ENCODE data around the gene BPIFB3.

DNA sequence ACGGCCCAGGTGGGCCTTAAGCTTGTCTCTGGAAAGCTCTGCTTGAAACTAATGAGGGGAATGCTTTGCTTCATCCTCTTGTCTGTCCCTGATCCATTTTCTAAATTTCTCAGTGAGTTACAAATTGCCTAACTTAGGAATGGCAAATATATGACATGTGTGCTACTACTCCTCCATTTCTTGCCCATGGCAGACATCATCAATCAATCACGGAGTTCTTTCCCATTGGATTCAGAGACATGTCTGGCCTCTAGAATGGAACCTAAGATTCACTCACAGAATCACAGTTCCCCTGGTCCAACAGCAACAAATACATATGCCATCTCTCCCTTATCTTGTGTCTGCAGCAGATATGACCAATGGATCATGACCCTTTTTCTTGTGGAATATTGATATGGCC, 19.1 kb downstream of the BPIFB3 start:
- TF ChIP-seq, protein P1, sequence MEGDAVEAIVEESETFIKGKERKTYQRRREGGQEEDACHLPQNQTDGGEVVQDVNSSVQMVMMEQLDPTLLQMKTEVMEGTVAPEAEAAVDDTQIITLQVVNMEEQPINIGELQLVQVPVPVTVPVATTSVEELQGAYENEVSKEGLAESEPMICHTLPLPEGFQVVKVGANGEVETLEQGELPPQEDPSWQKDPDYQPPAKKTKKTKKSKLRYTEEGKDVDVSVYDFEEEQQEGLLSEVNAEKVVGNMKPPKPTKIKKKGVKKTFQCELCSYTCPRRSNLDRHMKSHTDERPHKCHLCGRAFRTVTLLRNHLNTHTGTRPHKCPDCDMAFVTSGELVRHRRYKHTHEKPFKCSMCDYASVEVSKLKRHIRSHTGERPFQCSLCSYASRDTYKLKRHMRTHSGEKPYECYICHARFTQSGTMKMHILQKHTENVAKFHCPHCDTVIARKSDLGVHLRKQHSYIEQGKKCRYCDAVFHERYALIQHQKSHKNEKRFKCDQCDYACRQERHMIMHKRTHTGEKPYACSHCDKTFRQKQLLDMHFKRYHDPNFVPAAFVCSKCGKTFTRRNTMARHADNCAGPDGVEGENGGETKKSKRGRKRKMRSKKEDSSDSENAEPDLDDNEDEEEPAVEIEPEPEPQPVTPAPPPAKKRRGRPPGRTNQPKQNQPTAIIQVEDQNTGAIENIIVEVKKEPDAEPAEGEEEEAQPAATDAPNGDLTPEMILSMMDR (IDR thresholded peaks at IDR 0.05; ENCODE audit: low read depth, low read length, poor library complexity, severe bottlenecking) = no peak
- TF ChIP-seq EZH2phosphoT487 (IDR thresholded peaks at IDR 0.05; ENCODE audit: borderline replicate concordance, low read length) = no peak
